GM12878 (cell line): ENCODE data around the gene INPP4B. TPM values are rescaled to one million over a fixed set of nuclear protein-coding genes. Genes with fewer than 3 reads are reported as not detected.

Experiments used
- ATAC-seq: fragments of 200-7000 bp; cut with Tn5 transposase; 3 replicates; pipeline ENCODE4 v1.9.1; 2020; ENCODE audit warnings: mild to moderate bottlenecking, moderate library complexity
- BruUV-seq: library from RNA; stranded (reverse); fragments of 400-500 nt; replicated peaks from 2 replicates; lab custom pipeline; 2021; lab: Mats Ljungman, UMichigan
- CTCF ChIA-PET: fragments of 300-600 bp; sonication (Branson Sonifier 250); formaldehyde crosslinking; extraction: SDS; loops from one replicate; lab custom pipeline; 2021; ENCODE audit warnings: inconsistent platforms; lab: Yijun Ruan, JAX
- POLR2A ChIA-PET: fragments of 350-600 bp; formaldehyde crosslinking; extraction: SDS; loops from one replicate; lab custom pipeline; 2021; ENCODE audit warnings: inconsistent platforms; lab: Charles Lee
- RAD21 ChIA-PET: fragments of 300-600 bp; sonication (Branson Sonifier 250); formaldehyde crosslinking; loops from one replicate; lab custom pipeline; 2023; ENCODE audit warnings: antibody characterized with exemption; ENCODE audit not compliant: unreplicated experiment; lab: Charles Lee
- SMC1A ChIA-PET: fragments of 300-600 bp; sonication (Branson Sonifier 250); formaldehyde crosslinking; loops from one replicate; lab custom pipeline; 2023; ENCODE audit not compliant: unreplicated experiment, uncharacterized antibody; lab: Charles Lee
- DNase-seq: peaks from one replicate; pipeline ENCODE4 v3.0.0-alpha.2; 2011; ENCODE audit warnings: low read depth, low spot score
- FAIRE-seq: peaks from 3 replicates; lab custom pipeline; 2011; peaks lifted over from hg19 to GRCh38; lab: Jason Lieb, UNC
- H2AFZ ChIP-seq: 2 replicates; pipeline ENCODE4 v1.6.0; 2011; ENCODE audit warnings: low read depth, low read length, control low read depth; ENCODE audit not compliant: control insufficient read depth
- H3K27ac ChIP-seq: 2 replicates; pipeline ENCODE4 v1.5.1; 2011; ENCODE audit warnings: control low read depth; ENCODE audit not compliant: control insufficient read depth, insufficient read depth
- H3K27me3 ChIP-seq, 2 experiments: replicated peaks in 1 of 2; 2 replicates each; pipeline versions ENCODE4 v1.6.0 to v1.6.1; 2011; ENCODE audit warnings: low read length in 1 of 2; ENCODE audit not compliant: control insufficient read depth in 2 of 2, insufficient read depth in 2 of 2
- H3K36me3 ChIP-seq, 2 experiments: 2 replicates each; pipeline ENCODE4 v1.5.1; 2011; ENCODE audit warnings: low read length in 1 of 2; ENCODE audit not compliant: control insufficient read depth in 2 of 2, insufficient read depth in 2 of 2
- H3K4me1 ChIP-seq: 2 replicates; pipeline ENCODE4 v1.6.1; 2011; ENCODE audit warnings: mild to moderate bottlenecking, low read length, moderate library complexity, mixed read lengths; ENCODE audit not compliant: control insufficient read depth, insufficient read depth
- H3K4me2 ChIP-seq: 2 replicates; pipeline ENCODE4 v1.6.0; 2011; ENCODE audit warnings: control low read depth; ENCODE audit not compliant: control insufficient read depth, insufficient read depth
- H3K4me3 ChIP-seq: fragments of 200-600 bp; sonication (generic); 2 replicates; pipeline ENCODE4 v1.5.1; 2016
- H3K79me2 ChIP-seq: 2 replicates; pipeline ENCODE4 v1.6.0; 2011; ENCODE audit warnings: low read length; ENCODE audit not compliant: control insufficient read depth, insufficient read depth
- H3K9ac ChIP-seq: 2 replicates; pipeline ENCODE4 v1.8.0; 2011; ENCODE audit warnings: low read length, control low read depth, mixed read lengths; ENCODE audit not compliant: control insufficient read depth, insufficient read depth
- H3K9me3 ChIP-seq: replicated peaks from 3 replicates; pipeline ENCODE4 v1.5.1; 2011; ENCODE audit warnings: mild to moderate bottlenecking, low read length; ENCODE audit not compliant: control insufficient read depth, insufficient read depth
- H4K20me1 ChIP-seq: 2 replicates; pipeline ENCODE4 v1.6.0; 2011; ENCODE audit not compliant: control insufficient read depth, insufficient read depth
- ATF3 ChIP-seq: IDR thresholded peaks from 2 replicates; pipeline ENCODE4 v1.6.1; 2011; ENCODE audit warnings: low read depth, mild to moderate bottlenecking, low read length, moderate library complexity, borderline replicate concordance; ENCODE audit errors: extremely low read depth
- BACH1 ChIP-seq: fragments of 450-650 bp; IDR thresholded peaks from 2 replicates; pipeline ENCODE4 v1.6.1; 2017; ENCODE audit warnings: mild to moderate bottlenecking, borderline replicate concordance
- CHD2 ChIP-seq: IDR thresholded peaks from 2 replicates; pipeline ENCODE4 v1.6.1; 2011; ENCODE audit warnings: low read depth, low read length, improper control_type of control experiment, borderline replicate concordance
- EP300 ChIP-seq, 2 experiments: fragments of 150-350 bp in 1 of 2; IDR thresholded peaks; 2 replicates each; pipeline ENCODE4 v1.6.1; 2011 to 2012; ENCODE audit warnings: low read depth in 2 of 2, low read length in 2 of 2, borderline replicate concordance in 1 of 2, improper control_type of control experiment in 1 of 2, inconsistent platforms in 1 of 2; ENCODE audit not compliant: control insufficient read depth in 1 of 2
- HCFC1 ChIP-seq: fragments of 150-350 bp; IDR thresholded peaks from 2 replicates; pipeline ENCODE4 v1.6.1; 2014; ENCODE audit warnings: low read length
- IKZF2 ChIP-seq, 2 experiments: fragments of 450-650 bp; IDR thresholded peaks; 2 replicates each; pipeline ENCODE4 v1.6.1; 2017; ENCODE audit warnings: mild to moderate bottlenecking in 2 of 2, moderate library complexity in 2 of 2
- NR2C1 ChIP-seq: fragments of 450-650 bp; IDR thresholded peaks from 2 replicates; pipeline ENCODE4 v1.6.1; 2017; ENCODE audit warnings: antibody characterized with exemption, mild to moderate bottlenecking, moderate library complexity
- POLR2AphosphoS2 ChIP-seq: IDR thresholded peaks from 2 replicates; pipeline ENCODE4 v1.6.1; 2011; ENCODE audit warnings: low read depth, mild to moderate bottlenecking, low read length, improper control_type of control experiment, moderate library complexity
- POLR2AphosphoS5 ChIP-seq: IDR thresholded peaks from 2 replicates; pipeline ENCODE4 v1.6.1; 2011; ENCODE audit warnings: mild to moderate bottlenecking, low read length, inconsistent platforms
- POU2F2 ChIP-seq: IDR thresholded peaks from 3 replicates; pipeline ENCODE4 v1.6.1; 2011; ENCODE audit warnings: low read depth, mild to moderate bottlenecking, low read length, borderline replicate concordance
- RAD51 ChIP-seq: fragments of 450-650 bp; IDR thresholded peaks from 2 replicates; pipeline ENCODE4 v1.6.1; 2016; ENCODE audit warnings: moderate library complexity, mild to moderate bottlenecking, inconsistent platforms
- SKIL ChIP-seq: fragments of 450-650 bp; IDR thresholded peaks from 2 replicates; pipeline ENCODE4 v1.6.1; 2017; ENCODE audit warnings: mild to moderate bottlenecking, low read depth, inconsistent platforms; ENCODE audit not compliant: poor library complexity, severe bottlenecking
- SMC3 ChIP-seq: IDR thresholded peaks from 2 replicates; pipeline ENCODE4 v1.6.1; 2011; ENCODE audit warnings: low read length, improper control_type of control experiment, borderline replicate concordance
- SP1 ChIP-seq: IDR thresholded peaks from one replicate; pipeline ENCODE4 v1.6.1; 2011; ENCODE audit warnings: low read depth, low read length
- SUPT20H ChIP-seq: IDR thresholded peaks from 2 replicates; pipeline ENCODE4 v1.6.1; 2011; ENCODE audit warnings: low read depth, mild to moderate bottlenecking, low read length, moderate library complexity, borderline replicate concordance; ENCODE audit not compliant: control insufficient read depth
- TBL1XR1 ChIP-seq: IDR thresholded peaks from 2 replicates; pipeline ENCODE4 v1.6.1; 2012; ENCODE audit warnings: low read depth, low read length, improper control_type of control experiment
- TCF3 ChIP-seq: IDR thresholded peaks from 2 replicates; pipeline ENCODE4 v1.6.1; 2012; ENCODE audit warnings: low read depth, mild to moderate bottlenecking, low read length, borderline replicate concordance; ENCODE audit not compliant: insufficient read depth
- ZZZ3 ChIP-seq: IDR thresholded peaks from 2 replicates; pipeline ENCODE4 v1.6.1; 2011; ENCODE audit warnings: low read depth; ENCODE audit not compliant: control insufficient read depth, insufficient read length
- WGBS: methylation state at CpG from one replicate; pipeline ENCODE4 v1.1.6; 2016; ENCODE audit warnings: low lambda C conversion rate; ENCODE audit not compliant: insufficient replicate concordance, insufficient coverage; ENCODE audit errors: missing lambda C conversion rate; 5-methylcytosine and 5-hydroxymethylcytosine counted together
- in situ Hi-C: fragments of 300-500 bp; cut with MboI; formaldehyde crosslinking; loops from 9 replicates; pipeline ENCODE4 v1.14.3; 2018; ENCODE audit warnings: mixed read lengths
- intact Hi-C: fragments of 100-400 bp; cut with micrococcal nuclease; formaldehyde crosslinking; loops from one replicate; pipeline ENCODE4 v1.14.2; 2022; ENCODE audit not compliant: unreplicated experiment
- polyA plus RNA-seq, 11 experiments: library from polyadenylated mRNA; depleted of rRNA in 4 of 11; unstranded in 6 of 11; stranded (reverse) in 5 of 11; fragments of >200 nt; fragmentation: Nextera tagmentation in 4 of 11; fragmentation: Illumina TruSeq in 1 of 11; extraction: Ambion mirVana in 4 of 11; extraction: Trizol in 1 of 11; gene quantifications; 1 replicate in 1 of 11; 2 replicates in 10 of 11; pipeline versions ENCODE4 v1.2.1 to v1.2.3, GENCODE V29; 2011 to 2016; ENCODE audit warnings: inconsistent platforms in 2 of 11, missing spikeins in 2 of 11, low read depth in 1 of 11
- total RNA-seq, 4 experiments: library from RNA; depleted of rRNA in 3 of 4; stranded (reverse); fragments of >200 nt in 3 of 4; fragmentation: Illumina TruSeq in 1 of 4; extraction: Trizol in 1 of 4; gene quantifications; 2 replicates each; pipeline versions ENCODE4 v1.2.1 to v1.2.3, GENCODE V29; 2013 to 2021

Gene INPP4B
- total and polyA plus RNA-seq, 10 of the 15 experiments (the other 5 are each of a cell fraction or from before 2014, with no cell fraction given), result 0.53 to 11.2 (median 0.95) TPM

DNA sequence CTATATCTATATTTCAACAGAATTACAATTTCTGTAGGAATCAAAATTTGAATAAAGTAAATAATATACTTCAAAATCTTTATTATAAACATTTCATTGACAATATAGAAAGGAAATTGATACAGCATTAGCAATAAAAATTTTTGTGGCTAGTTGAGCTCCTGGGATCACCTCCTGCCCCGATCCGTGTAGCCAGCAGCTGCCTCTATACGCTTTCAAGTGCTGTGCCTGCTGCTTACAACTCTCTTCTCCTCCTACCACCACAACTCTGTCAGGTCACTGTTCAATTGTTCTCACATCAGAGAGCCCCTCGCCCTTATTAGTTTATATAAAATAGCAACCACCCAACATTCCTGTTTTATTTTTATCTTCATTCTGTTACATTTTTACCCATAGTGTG lies 27.6 kb downstream of the INPP4B start:
- 65% methylated on average over 4 of the region's 4 CpGs for WGBS
- no peaks in the 10 kb centered on the region for H3K27me3 ChIP-seq
- H3K9ac ChIP-seq, result no peak overlapping the region
- in situ Hi-C loops, result no loop called here
- POLR2A ChIA-PET, result no interaction called here
- TF ChIP-seq HCFC1 (no peak), IKZF2 (IDR thresholded peaks at IDR 0.05) (no peak), SP1 (no peak), RAD51 (no peak)
- H4K20me1 ChIP-seq, result no peaks in the 10 kb centered on the region
- no peak overlapping the region for H2AFZ ChIP-seq
- H3K4me3 ChIP-seq, result no peak overlapping the region
- CTCF ChIA-PET, result no interaction called here
- no peak for ATAC-seq
- no peak for DNase-seq
- no peak overlapping the region for H3K4me2 ChIP-seq
- H3K36me3 ChIP-seq, result no peaks in the 10 kb centered on the region
- intact Hi-C loops, result no loop called here
- SMC1A ChIA-PET, result no interaction called here
- no peaks in the 10 kb centered on the region for H3K9me3 ChIP-seq
- BruUV-seq, result no TSS peak
- no peak for FAIRE-seq
- RAD21 ChIA-PET, result no interaction called here
- H3K27ac ChIP-seq, result no peak overlapping the region
- no peaks in the 10 kb centered on the region for H3K4me1 ChIP-seq
- H3K79me2 ChIP-seq, result no peaks in the 10 kb centered on the region

DNA sequence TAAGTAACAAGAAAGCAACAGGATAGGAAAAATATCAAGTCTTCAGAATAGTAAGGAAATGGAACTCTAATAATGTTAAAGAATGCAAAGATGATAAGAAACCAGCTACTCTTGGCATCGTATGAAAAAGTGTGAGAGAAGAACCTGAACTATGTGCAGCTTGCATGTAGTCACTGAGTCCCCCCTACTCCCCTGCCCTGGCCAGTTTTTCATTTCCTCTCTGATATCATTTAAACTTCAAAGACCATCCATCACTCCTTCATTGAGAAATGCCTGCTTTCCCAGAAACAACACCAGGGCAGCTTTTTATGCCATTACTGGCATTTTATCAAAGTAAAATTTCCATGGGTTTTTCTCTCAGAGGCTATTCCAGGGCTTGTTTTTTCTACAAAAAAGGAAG lies 28.1 kb downstream of the INPP4B start:
- no peak for ATAC-seq
- RAD21 ChIA-PET, result no interaction called here
- no peaks in the 10 kb centered on the region for H3K27me3 ChIP-seq
- no peak overlapping the region for H3K4me2 ChIP-seq
- SMC1A ChIA-PET, result no interaction called here
- in situ Hi-C loops, result no loop called here
- H3K9ac ChIP-seq, result no peak overlapping the region
- no peak overlapping the region for H3K27ac ChIP-seq
- no peaks in the 10 kb centered on the region for H3K79me2 ChIP-seq
- POLR2A ChIA-PET, result no interaction called here
- H2AFZ ChIP-seq, result no peak overlapping the region
- DNase-seq, result no peak
- no peaks in the 10 kb centered on the region for H4K20me1 ChIP-seq
- FAIRE-seq, result no peak
- no peaks in the 10 kb centered on the region for H3K4me1 ChIP-seq
- no peak overlapping the region for H3K4me3 ChIP-seq
- no TSS peak for BruUV-seq
- WGBS, result 0% methylated on average over 1 of the region's 1 CpG
- intact Hi-C loops, result no loop called here
- CTCF ChIA-PET, result no interaction called here
- no peaks in the 10 kb centered on the region for H3K9me3 ChIP-seq
- H3K36me3 ChIP-seq, result no peaks in the 10 kb centered on the region
- TF ChIP-seq POLR2AphosphoS5 (no peak), CHD2 (no peak), ZZZ3 (no peak), POLR2AphosphoS2 (no peak), TCF3 (no peak), TBL1XR1 (no peak), EP300 (IDR thresholded peaks at IDR 0.05; ENCODE audit: borderline replicate concordance in 1 of 2, control insufficient read depth in 1 of 2, low read depth in 2 of 2, low read length in 2 of 2) (no peak), NR2C1 (no peak), ATF3 (no peak), SUPT20H (no peak), BACH1 (no peak), SKIL (no peak), POU2F2 (no peak), SMC3 (no peak)
